HEK293T (cell line): ENCODE results near the gene HTRA3.

Source experiments
- ELF4 ChIP-seq: fragments of 450-650 bp; IDR thresholded peaks from 2 replicates; pipeline ENCODE4 v1.6.1; 2017; ENCODE audit warnings: antibody characterized with exemption
- FOXM1 ChIP-seq: fragments of 450-650 bp; IDR thresholded peaks from 2 replicates; pipeline ENCODE4 v1.6.1; 2017; ENCODE audit warnings: mild to moderate bottlenecking, borderline replicate concordance
- LEF1 ChIP-seq: fragments of 450-650 bp; IDR thresholded peaks from 2 replicates; pipeline ENCODE4 v1.6.1; 2017; ENCODE audit warnings: mild to moderate bottlenecking, borderline replicate concordance
- PKNOX1 ChIP-seq: fragments of 450-650 bp; IDR thresholded peaks from 2 replicates; pipeline ENCODE4 v1.6.1; 2016
- SP1 ChIP-seq: fragments of 450-650 bp; IDR thresholded peaks from 2 replicates; pipeline ENCODE4 v1.6.1; 2017
- SUZ12 ChIP-seq: fragments of 450-650 bp; IDR thresholded peaks from 2 replicates; pipeline ENCODE4 v1.6.1; 2016; ENCODE audit warnings: mild to moderate bottlenecking

- TF ChIP-seq SP1 (no peak), FOXM1 (no peak), SUZ12 (no peak), ELF4 (no peak), LEF1 (no peak), PKNOX1 (no peak)
Observed at GRCh38 chr4:8326206-8326605, 56.7 kb downstream of the HTRA3 start.
